Trophoblast cell (in vitro differentiated cells and primary cell): ENCODE data around the gene SLC5A9.
"Not testable (repeated sequence)": the region's sequence is repeated elsewhere in the genome, so short reads cannot be mapped to it uniquely, and the experiment has no call there.

ENCODE experiments used
- DNase-seq, 2 donors: peaks; one replicate each; pipeline ENCODE4 v3.0.0-alpha.2; 2016
- H2AFZ ChIP-seq: 2 replicates; pipeline ENCODE4 v1.6.1; 2013; ENCODE audit warnings: low read length, moderate library complexity, mild to moderate bottlenecking; ENCODE audit not compliant: insufficient read depth, poor library complexity
- H2AK5ac ChIP-seq: 2 replicates; pipeline ENCODE4 v1.6.1; 2013; ENCODE audit warnings: mild to moderate bottlenecking, low read length
- H2BK120ac ChIP-seq: 2 replicates; pipeline ENCODE4 v1.6.1; 2013; ENCODE audit warnings: low read length, mild to moderate bottlenecking, moderate library complexity; ENCODE audit not compliant: insufficient read depth, poor library complexity
- H2BK12ac ChIP-seq: 2 replicates; pipeline ENCODE4 v1.6.1; 2013; ENCODE audit warnings: mild to moderate bottlenecking, low read length, moderate library complexity
- H2BK5ac ChIP-seq: 2 replicates; pipeline ENCODE4 v1.6.1; 2013; ENCODE audit warnings: low read length, low read depth, moderate library complexity, mild to moderate bottlenecking; ENCODE audit not compliant: poor library complexity
- H3K14ac ChIP-seq: 2 replicates; pipeline ENCODE4 v1.6.1; 2013; ENCODE audit warnings: mild to moderate bottlenecking, low read length
- H3K18ac ChIP-seq: 2 replicates; pipeline ENCODE4 v1.6.1; 2013; ENCODE audit warnings: mild to moderate bottlenecking, low read length
- H3K23ac ChIP-seq: 2 replicates; pipeline ENCODE4 v1.6.1; 2013; ENCODE audit warnings: low read length
- H3K27ac ChIP-seq: 2 replicates; pipeline ENCODE4 v1.5.1; 2013; ENCODE audit warnings: low read depth, mild to moderate bottlenecking, inconsistent platforms, low read length, moderate library complexity
- H3K27me3 ChIP-seq: 2 replicates; pipeline ENCODE4 v1.6.1; 2013; ENCODE audit warnings: inconsistent platforms, mild to moderate bottlenecking, low read length, moderate library complexity; ENCODE audit not compliant: insufficient read depth
- H3K36me3 ChIP-seq, 2 experiments: 1 replicate in 1 of 2; 2 replicates in 1 of 2; pipeline ENCODE4 v1.6.1; 2013; ENCODE audit warnings: low read length in 2 of 2, mild to moderate bottlenecking in 2 of 2, moderate library complexity in 1 of 2; ENCODE audit not compliant: insufficient read depth in 2 of 2, control insufficient read depth in 1 of 2
- H3K4ac ChIP-seq: 2 replicates; pipeline ENCODE4 v1.6.1; 2013; ENCODE audit warnings: low read depth, mild to moderate bottlenecking, low read length, moderate library complexity
- H3K4me1 ChIP-seq, 2 experiments: 1 replicate in 1 of 2; 2 replicates in 1 of 2; pipeline ENCODE4 v1.6.1; 2013; ENCODE audit warnings: low read length in 2 of 2, mild to moderate bottlenecking in 2 of 2, moderate library complexity in 1 of 2; ENCODE audit not compliant: insufficient read depth in 2 of 2, control insufficient read depth in 1 of 2
- H3K4me2 ChIP-seq: 2 replicates; pipeline ENCODE4 v1.6.1; 2013; ENCODE audit warnings: inconsistent platforms, mild to moderate bottlenecking, low read length, moderate library complexity
- H3K4me3 ChIP-seq: 2 replicates; pipeline ENCODE4 v1.5.1; 2013; ENCODE audit warnings: mild to moderate bottlenecking, low read depth, low read length, inconsistent platforms
- H3K79me1 ChIP-seq: one replicate; pipeline ENCODE4 v1.6.1; 2013; ENCODE audit warnings: low read length
- H3K79me2 ChIP-seq: 2 replicates; pipeline ENCODE4 v1.6.1; 2013; ENCODE audit warnings: low read length, mild to moderate bottlenecking; ENCODE audit not compliant: control insufficient read depth, insufficient read depth, poor library complexity
- H3K9ac ChIP-seq: 2 replicates; pipeline ENCODE4 v1.6.1; 2013; ENCODE audit warnings: mild to moderate bottlenecking, low read length
- H3K9me3 ChIP-seq: 2 replicates; pipeline ENCODE4 v1.6.1; 2013; ENCODE audit warnings: low read depth, mild to moderate bottlenecking, control low read depth, inconsistent platforms, low read length; ENCODE audit not compliant: insufficient read depth
- H4K12ac ChIP-seq: 2 replicates; pipeline ENCODE4 v1.6.1; 2013; ENCODE audit warnings: low read depth, mild to moderate bottlenecking, low read length, moderate library complexity
- H4K8ac ChIP-seq: 2 replicates; pipeline ENCODE4 v1.6.1; 2013; ENCODE audit warnings: low read depth, mild to moderate bottlenecking, low read length, moderate library complexity
- H4K91ac ChIP-seq: one replicate; pipeline ENCODE4 v1.6.1; 2013; ENCODE audit warnings: low read depth, mild to moderate bottlenecking, low read length, moderate library complexity
- WGBS: extraction: QIAGEN DNeasy Blood & Tissue Kit; methylation state at CpG from one replicate; pipeline ENCODE4 v1.1.7; 2013; ENCODE audit warnings: missing lambda C conversion rate; ENCODE audit not compliant: insufficient read length, insufficient coverage; ENCODE audit errors: extremely low coverage; 5-methylcytosine and 5-hydroxymethylcytosine counted together

Gene SLC5A9

GRCh38 chr1:48261881-48262400 is 39.4 kb downstream of the SLC5A9 start:
- Histone ChIP-seq H2BK5ac (no peak overlapping the region), H4K8ac (no peak overlapping the region), H3K79me2 (no peaks in the 10 kb centered on the region), H3K9ac (no peak overlapping the region), H3K18ac (no peak overlapping the region), H3K14ac (no peak overlapping the region), H2BK120ac (no peak overlapping the region), H3K23ac (no peak overlapping the region), H2BK12ac (no peak overlapping the region), H3K4me3 (no peak overlapping the region), H3K4me2 (no peak overlapping the region), H3K4ac (no peak overlapping the region), H4K12ac (no peak overlapping the region), H3K4me1 (no peaks in the 10 kb centered on the region), H2AK5ac (no peak overlapping the region), H3K79me1 (no peaks in the 10 kb centered on the region), H4K91ac (no peak overlapping the region), H2AFZ (no peak overlapping the region), H3K9me3 (no peaks in the 10 kb centered on the region), H3K27me3 (no peaks in the 10 kb centered on the region), H3K27ac (no peak overlapping the region), H3K36me3 (no peaks in the 10 kb centered on the region)
- DNase-seq: no peak

GRCh38 chr1:48263041-48263440 is 40.5 kb downstream of the SLC5A9 start:
- no peak overlapping the region for H3K14ac ChIP-seq
- H2BK120ac ChIP-seq: no peak overlapping the region
- H3K23ac ChIP-seq: no peak overlapping the region
- no peak overlapping the region for H2AK5ac ChIP-seq
- H2BK12ac ChIP-seq: no peak overlapping the region
- H3K4me2 ChIP-seq: no peak overlapping the region
- no peak overlapping the region for H2BK5ac ChIP-seq
- no peak overlapping the region for H4K8ac ChIP-seq
- no peak overlapping the region for H4K91ac ChIP-seq
- WGBS: no CpG with 5 or more reads among the region's 1 CpG
- H3K79me1 ChIP-seq: no peaks in the 10 kb centered on the region
- H3K79me2 ChIP-seq: no peaks in the 10 kb centered on the region
- no peak overlapping the region for H3K18ac ChIP-seq
- no peak overlapping the region for H3K9ac ChIP-seq
- no peak for DNase-seq
- no peaks in the 10 kb centered on the region for H3K4me1 ChIP-seq
- H3K27ac ChIP-seq: no peak overlapping the region
- no peak overlapping the region for H4K12ac ChIP-seq
- no peaks in the 10 kb centered on the region for H3K36me3 ChIP-seq
- H3K27me3 ChIP-seq: no peaks in the 10 kb centered on the region
- no peak overlapping the region for H3K4ac ChIP-seq
- no peak overlapping the region for H3K4me3 ChIP-seq
- H2AFZ ChIP-seq: no peak overlapping the region
- peaks cover 4% of the 10 kb centered on the region for H3K9me3 ChIP-seq

- DNase-seq: no peak
- Histone ChIP-seq H3K4me1 (no peaks in the 10 kb centered on the region), H3K4ac (no peak overlapping the region), H2AFZ (no peak overlapping the region), H3K36me3 (no peaks in the 10 kb centered on the region), H2BK5ac (no peak overlapping the region), H3K4me2 (no peak overlapping the region), H3K14ac (no peak overlapping the region), H3K9me3 (peaks cover 4% of the 10 kb centered on the region), H4K91ac (no peak overlapping the region), H3K79me1 (no peaks in the 10 kb centered on the region), H2BK120ac (no peak overlapping the region), H3K79me2 (no peaks in the 10 kb centered on the region), H3K27ac (no peak overlapping the region), H4K8ac (no peak overlapping the region), H2AK5ac (no peak overlapping the region), H3K4me3 (no peak overlapping the region), H3K27me3 (no peaks in the 10 kb centered on the region), H4K12ac (no peak overlapping the region), H2BK12ac (no peak overlapping the region), H3K18ac (no peak overlapping the region), H3K23ac (no peak overlapping the region), H3K9ac (no peak overlapping the region)
- no CpG with 5 or more reads among the region's 2 CpGs for WGBS
Measured at GRCh38 chr1:48266576-48266975, 44.1 kb downstream of the SLC5A9 start.

GRCh38 chr1:48277437-48277836 is 54.9 kb downstream of the SLC5A9 start:
- H3K4me2 ChIP-seq, H3K36me3 ChIP-seq, H4K91ac ChIP-seq, H3K79me1 ChIP-seq, H4K12ac ChIP-seq, H3K27ac ChIP-seq, H3K4ac ChIP-seq, H3K14ac ChIP-seq, H3K9ac ChIP-seq, H4K8ac ChIP-seq, H2AFZ ChIP-seq, H3K9me3 ChIP-seq, H3K27me3 ChIP-seq, H2BK5ac ChIP-seq, H2BK12ac ChIP-seq, H2AK5ac ChIP-seq, H3K79me2 ChIP-seq, H3K23ac ChIP-seq, H2BK120ac ChIP-seq, H3K4me3 ChIP-seq, H3K18ac ChIP-seq, DNase-seq, H3K4me1 ChIP-seq: not testable (repeated sequence)
- WGBS: no CpG with 5 or more reads among the region's 10 CpGs
